Psoas muscle (tissue), 8 donors: Measurements from ENCODE around the gene GNAI3. TPM values are rescaled to one million over a fixed set of nuclear protein-coding genes. Genes with fewer than 3 reads are reported as not detected.

ENCODE experiments used
- ATAC-seq, 4 donors: fragments of 200-7000 bp; cut with Tn5 transposase; one replicate each; pipeline ENCODE4 v1.9.1; 2020; ENCODE audit warnings: moderate library complexity in 3 of 4, mild to moderate bottlenecking in 2 of 4
- DNase-seq, 2 donors: peaks; one replicate each; pipeline ENCODE4 v3.0.0-alpha.2; 2020
- H3K27ac ChIP-seq: fragments of 200-600 bp; one replicate; pipeline ENCODE4 v1.8.0; 2022
- H3K27me3 ChIP-seq, 3 donors: fragments of 200-600 bp in 1 of 3; one replicate each; pipeline versions ENCODE4 v1.6.1 to v1.8.0; 2013 to 2022; ENCODE audit warnings: low read length in 2 of 3, mild to moderate bottlenecking in 2 of 3, moderate library complexity in 1 of 3; ENCODE audit not compliant: insufficient read depth in 3 of 3
- H3K36me3 ChIP-seq, 2 donors: fragments of 200-600 bp in 1 of 2; one replicate each; pipeline versions ENCODE4 v1.6.1 to v1.8.0; 2013 to 2022; ENCODE audit warnings: low read depth in 1 of 2, mild to moderate bottlenecking in 1 of 2, moderate library complexity in 1 of 2; ENCODE audit not compliant: insufficient read depth in 1 of 2
- H3K4me1 ChIP-seq: fragments of 200-600 bp; one replicate; pipeline ENCODE4 v1.8.0; 2022
- H3K4me3 ChIP-seq: fragments of 200-600 bp; one replicate; pipeline ENCODE4 v1.8.0; 2022; ENCODE audit warnings: mild to moderate bottlenecking
- H3K9me3 ChIP-seq: fragments of 200-600 bp; one replicate; pipeline ENCODE4 v1.8.0; 2022
- WGBS, 3 donors: extraction: QIAGEN DNeasy Blood & Tissue Kit; methylation state at CpG; one replicate each; pipeline versions ENCODE4 v1.1.6 to v1.1.7; 2013; 5-methylcytosine and 5-hydroxymethylcytosine counted together
- intact Hi-C, 2 donors: fragments of 100-400 bp; cut with DNase I; formaldehyde crosslinking; loops; one replicate each; pipeline versions ENCODE4 v1.11.0 to v1.14.2; 2022
- polyA plus RNA-seq, 3 donors: library from polyadenylated mRNA; stranded (reverse); fragments of 200-250 nt; gene quantifications; one replicate each; pipeline ENCODE4 v1.2.3, GENCODE V29; 2013
- total RNA-seq, 4 donors: library from RNA; stranded (reverse); fragmentation: NEBNext Ultra II Directional in 2 of 4; extraction: Animal tissue kit (Norgen Biotek cat#: 25700) in 2 of 4; gene quantifications; one replicate each; pipeline versions ENCODE4 v1.2.1 to v1.2.4, GENCODE V29; 2021 to 2023
- TF ChIP-seq, protein P1 (sequence below): fragments of 200-600 bp; IDR thresholded peaks from one replicate; pipeline ENCODE4 v1.8.0; 2022; ENCODE audit warnings: antibody characterized with exemption
- donor health status: healthy with polysubstance abuse.
- donor health status: DM: no; HTN: no; CAD: no; lungs with moderate emphysema.
- donor health status: Bipolar disorder and iron deficiency.
- donor health status: healthy.
- donor health status: DM: yes; HTN: yes; CAD: no.
- donor health status: DM: no; HTN: no; CAD: no.
- donor health status: DM: no; HTN: no; CAD: no.
- donor health status: DM: yes; HTN: yes; CAD: no.

GNAI3 gene
- total and polyA plus RNA-seq, 7 donors = 0.96 to 2.9 (median 1.7) TPM

DNA sequence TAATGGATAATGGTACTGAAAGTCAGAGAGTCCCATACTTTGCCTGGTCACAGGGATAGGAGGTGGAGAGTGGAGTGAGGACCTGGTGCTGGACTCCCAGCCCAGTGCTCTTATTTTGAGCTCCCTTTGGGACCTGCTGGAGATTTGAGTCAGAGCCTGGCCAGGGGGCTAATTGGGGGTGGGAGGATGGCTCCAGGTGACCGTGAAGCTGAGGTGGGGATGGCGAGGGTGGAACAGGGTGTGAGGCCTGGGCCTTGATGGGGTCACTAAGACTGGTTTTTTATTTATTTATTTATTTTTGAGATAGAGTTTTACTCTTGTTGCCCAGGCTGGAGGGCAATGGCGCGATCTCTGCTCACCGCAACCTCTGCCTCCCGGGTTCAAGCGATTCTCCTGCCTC lies 89.0 kb downstream of the GNAI3 start:
- intact Hi-C loops = loop anchor here in 1 of 2 donors (5.0 kb wide), 1 partner anchor 345 kb away; the partner anchor contains the start of gene AHCYL1
- 96 to 98% (median 97%) methylated on average over 7 of the region's 7 CpGs for WGBS, 3 donors

DNA sequence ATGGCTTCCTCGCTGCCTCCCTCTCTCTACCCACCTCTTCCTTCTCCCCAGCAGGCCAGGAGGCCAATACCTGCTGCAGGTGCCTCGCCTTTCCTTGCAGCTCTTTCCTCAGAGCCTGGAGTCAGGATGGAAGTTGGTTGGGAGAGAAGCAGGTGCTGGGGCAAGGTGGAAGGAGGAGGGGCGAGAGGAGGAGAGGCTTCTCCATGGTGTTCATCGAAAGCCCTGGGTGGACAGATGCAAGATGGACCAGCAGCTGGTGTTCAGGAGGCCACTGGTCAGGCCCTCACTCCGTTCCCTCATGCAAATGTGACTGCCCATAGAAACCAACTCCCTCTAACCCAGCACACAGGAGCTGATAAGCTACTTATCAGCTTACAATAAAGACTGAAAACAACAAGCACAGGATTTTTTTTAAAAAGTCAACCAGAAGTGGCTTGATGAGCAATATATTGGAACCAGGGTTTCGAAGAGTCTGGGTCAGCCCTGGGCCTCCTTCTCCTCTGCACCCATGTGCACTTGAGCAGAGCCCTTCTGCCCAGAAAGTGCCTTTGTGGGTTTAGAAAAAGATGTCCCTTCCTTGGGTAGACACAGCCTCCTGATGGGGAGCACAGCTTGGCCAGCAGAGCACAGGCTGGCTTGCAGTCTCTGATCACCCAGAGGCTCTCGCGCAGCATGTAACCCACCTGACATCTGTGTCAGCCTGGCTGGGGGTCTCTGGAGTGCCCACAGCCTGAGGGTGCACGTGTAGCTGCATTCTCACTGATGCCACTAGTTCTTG lies 90.8 kb downstream of the GNAI3 start:
- TF ChIP-seq, protein P1, sequence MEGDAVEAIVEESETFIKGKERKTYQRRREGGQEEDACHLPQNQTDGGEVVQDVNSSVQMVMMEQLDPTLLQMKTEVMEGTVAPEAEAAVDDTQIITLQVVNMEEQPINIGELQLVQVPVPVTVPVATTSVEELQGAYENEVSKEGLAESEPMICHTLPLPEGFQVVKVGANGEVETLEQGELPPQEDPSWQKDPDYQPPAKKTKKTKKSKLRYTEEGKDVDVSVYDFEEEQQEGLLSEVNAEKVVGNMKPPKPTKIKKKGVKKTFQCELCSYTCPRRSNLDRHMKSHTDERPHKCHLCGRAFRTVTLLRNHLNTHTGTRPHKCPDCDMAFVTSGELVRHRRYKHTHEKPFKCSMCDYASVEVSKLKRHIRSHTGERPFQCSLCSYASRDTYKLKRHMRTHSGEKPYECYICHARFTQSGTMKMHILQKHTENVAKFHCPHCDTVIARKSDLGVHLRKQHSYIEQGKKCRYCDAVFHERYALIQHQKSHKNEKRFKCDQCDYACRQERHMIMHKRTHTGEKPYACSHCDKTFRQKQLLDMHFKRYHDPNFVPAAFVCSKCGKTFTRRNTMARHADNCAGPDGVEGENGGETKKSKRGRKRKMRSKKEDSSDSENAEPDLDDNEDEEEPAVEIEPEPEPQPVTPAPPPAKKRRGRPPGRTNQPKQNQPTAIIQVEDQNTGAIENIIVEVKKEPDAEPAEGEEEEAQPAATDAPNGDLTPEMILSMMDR = no peak
- H3K4me3 ChIP-seq = no peak overlapping the region
- H3K36me3 ChIP-seq = no peaks in the 10 kb centered on the region
- H3K4me1 ChIP-seq = no peaks in the 10 kb centered on the region
- no peak for DNase-seq
- no peaks in the 10 kb centered on the region for H3K27me3 ChIP-seq
- no peak for ATAC-seq
- intact Hi-C loops = loop anchor here in 1 of 2 donors (5.0 kb wide), 1 partner anchor 343 kb away; the partner anchor contains the start of gene AHCYL1
- no peaks in the 10 kb centered on the region for H3K9me3 ChIP-seq
- WGBS, 3 donors = 85 to 90% (median 89%) methylated on average over 9 of the region's 9 CpGs
- H3K27ac ChIP-seq = no peak overlapping the region

More for the DNA sequence above, 89.0 kb downstream of the GNAI3 start:
- DNase-seq = no peak
- no peak overlapping the region for H3K4me3 ChIP-seq
- no peaks in the 10 kb centered on the region for H3K4me1 ChIP-seq
- no peaks in the 10 kb centered on the region for H3K27me3 ChIP-seq
- H3K27ac ChIP-seq = no peak overlapping the region
- H3K9me3 ChIP-seq = no peaks in the 10 kb centered on the region
- TF ChIP-seq, protein P1 = no peak
- no peak for ATAC-seq
- H3K36me3 ChIP-seq = no peaks in the 10 kb centered on the region

DNA sequence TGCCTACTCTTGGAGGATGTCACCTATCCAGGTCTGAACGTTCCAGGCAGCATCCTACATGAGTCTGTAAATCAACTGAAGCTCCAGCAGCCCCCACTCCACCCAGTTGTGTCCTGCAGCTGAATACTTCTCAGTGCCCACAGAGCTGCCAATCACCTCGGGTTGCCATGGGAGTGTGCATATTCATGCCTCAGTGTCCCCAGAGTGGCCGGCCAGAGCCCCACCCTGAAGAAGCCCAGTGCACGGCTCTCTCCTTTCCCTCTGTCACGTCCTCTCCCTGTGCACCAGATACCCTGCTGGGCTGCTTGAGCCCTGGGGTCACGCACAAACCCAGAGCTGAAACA lies 91.4 kb downstream of the GNAI3 start:
- peak in 1 of 2 donors; percentile 19 for DNase-seq
- no peaks in the 10 kb centered on the region for H3K36me3 ChIP-seq
- H3K4me3 ChIP-seq = no peak overlapping the region
- H3K27ac ChIP-seq = no peak overlapping the region
- 53 to 58% (median 55%) methylated on average over 6 of the region's 6 CpGs for WGBS, 3 donors
- TF ChIP-seq, protein P1 = no peak
- H3K27me3 ChIP-seq = no peaks in the 10 kb centered on the region
- no peaks in the 10 kb centered on the region for H3K4me1 ChIP-seq
- intact Hi-C loops = loop anchor here (2.0 to 5.0 kb wide), 5 partner anchors 47 to 342 kb away; partner anchors contain the start of genes AHCYL1 (in 2 of the 2), GNAI3 (in 1 of the 2) and GSTM1 (in 1 of the 2)
- ATAC-seq = no peak
- no peaks in the 10 kb centered on the region for H3K9me3 ChIP-seq

DNA sequence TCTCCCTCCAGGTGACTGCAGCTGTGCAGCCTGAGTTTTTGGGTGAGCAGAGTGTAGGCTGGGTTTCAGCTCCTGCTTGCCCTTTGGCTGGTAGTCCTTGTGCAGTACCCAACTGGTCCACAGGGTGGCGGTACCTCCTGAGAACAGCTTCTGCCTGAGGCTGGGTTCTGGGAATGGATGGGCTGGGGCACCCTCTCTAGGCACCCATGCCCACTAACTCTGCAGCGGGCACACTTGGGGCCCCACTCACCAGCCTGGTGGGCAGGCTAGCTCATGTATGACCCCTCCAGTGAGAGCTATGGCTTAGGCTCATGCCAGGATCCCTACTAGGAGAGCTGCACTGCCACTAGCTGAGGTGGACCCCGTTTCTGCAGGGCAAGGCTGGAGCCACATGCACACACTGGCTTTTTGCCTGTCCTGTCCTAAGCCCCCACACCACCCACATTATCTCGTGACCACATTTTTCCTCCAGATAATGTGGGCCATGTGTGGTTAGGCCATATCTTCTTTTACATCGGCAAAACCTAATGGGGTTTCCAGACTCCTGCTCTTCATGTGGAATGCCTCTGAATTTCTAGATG lies 92.0 kb downstream of the GNAI3 start:
- peak; percentile 86 to 92 for DNase-seq
- peak; percentile 74 to 83 (median 80) for ATAC-seq
- Histone ChIP-seq H3K4me3 (no peak overlapping the region), H3K9me3 (no peaks in the 10 kb centered on the region), H3K27me3 (no peaks in the 10 kb centered on the region), H3K27ac (no peak overlapping the region), H3K4me1 (no peaks in the 10 kb centered on the region), H3K36me3 (no peaks in the 10 kb centered on the region)
- TF ChIP-seq, protein P1 = peak; percentile 98
- intact Hi-C loops = loop anchor here (2.0 to 5.0 kb wide), 5 partner anchors 47 to 342 kb away; partner anchors contain the start of genes AHCYL1 (in 1 of the 2), GNAI3 (in 1 of the 2) and GSTM1 (in 1 of the 2)
- WGBS, 3 donors = 42 to 51% (median 49%) methylated on average over 5 of the region's 5 CpGs
